GM12878 (cell line): Measurements from ENCODE around the gene SMIM1. TPM values are rescaled to one million over a fixed set of nuclear protein-coding genes. Genes with fewer than 3 reads are reported as not detected.
A peak's percentile ranks its signal among the peaks of the same experiment; 100 is the strongest.

ENCODE experiments used
- CEBPB ChIP-seq, 2 experiments: fragments of 150-350 bp in 1 of 2; IDR thresholded peaks; 2 replicates each; pipeline ENCODE4 v1.6.1; 2012 to 2014; ENCODE audit warnings: low read depth in 2 of 2, low read length in 2 of 2, borderline replicate concordance in 1 of 2, inconsistent platforms in 1 of 2
- CHD4 ChIP-seq: fragments of 200-600 bp; sonication (generic); IDR thresholded peaks from 2 replicates; pipeline ENCODE4 v1.6.1; 2016; ENCODE audit warnings: mild to moderate bottlenecking
- DPF2 ChIP-seq: fragments of 450-650 bp; IDR thresholded peaks from 2 replicates; pipeline ENCODE4 v1.6.1; 2017; ENCODE audit warnings: mild to moderate bottlenecking
- EED ChIP-seq: sonication (generic); IDR thresholded peaks from 2 replicates; pipeline ENCODE4 v1.6.1; 2016; ENCODE audit warnings: antibody characterized with exemption, low read depth
- KLF5 ChIP-seq: fragments of 450-650 bp; IDR thresholded peaks from 2 replicates; pipeline ENCODE4 v1.6.1; 2014; ENCODE audit warnings: mild to moderate bottlenecking; ENCODE audit not compliant: partially characterized antibody
- MLLT1 ChIP-seq: fragments of 450-650 bp; IDR thresholded peaks from 2 replicates; pipeline ENCODE4 v1.6.1; 2016; ENCODE audit warnings: mild to moderate bottlenecking
- PAX5 ChIP-seq: IDR thresholded peaks from 2 replicates; pipeline ENCODE4 v1.6.1; 2011; ENCODE audit warnings: low read depth, low read length, borderline replicate concordance
- PML ChIP-seq: IDR thresholded peaks from 2 replicates; pipeline ENCODE4 v1.6.1; 2012; ENCODE audit warnings: low read length, inconsistent platforms
- TARDBP ChIP-seq: IDR thresholded peaks from 2 replicates; pipeline ENCODE4 v1.6.1; 2016; ENCODE audit warnings: borderline replicate concordance
- polyA plus RNA-seq, 11 experiments: library from polyadenylated mRNA; depleted of rRNA in 4 of 11; unstranded in 6 of 11; stranded (reverse) in 5 of 11; fragments of >200 nt; fragmentation: Nextera tagmentation in 4 of 11; fragmentation: Illumina TruSeq in 1 of 11; extraction: Ambion mirVana in 4 of 11; extraction: Trizol in 1 of 11; gene quantifications; 1 replicate in 1 of 11; 2 replicates in 10 of 11; pipeline versions ENCODE4 v1.2.1 to v1.2.3, GENCODE V29; 2011 to 2016; ENCODE audit warnings: inconsistent platforms in 2 of 11, missing spikeins in 2 of 11, low read depth in 1 of 11
- total RNA-seq, 4 experiments: library from RNA; depleted of rRNA in 3 of 4; stranded (reverse); fragments of >200 nt in 3 of 4; fragmentation: Illumina TruSeq in 1 of 4; extraction: Trizol in 1 of 4; gene quantifications; 2 replicates each; pipeline versions ENCODE4 v1.2.1 to v1.2.3, GENCODE V29; 2013 to 2021
- TF ChIP-seq, protein P1 (sequence below): fragments of 450-650 bp; IDR thresholded peaks from 2 replicates; pipeline ENCODE4 v1.6.1; 2017; ENCODE audit warnings: low read depth, mild to moderate bottlenecking, moderate library complexity

Gene SMIM1
- total and polyA plus RNA-seq, 10 of the 15 experiments (the other 5 are each of a cell fraction or from before 2014, with no cell fraction given) = 0.30 to 0.37 TPM; not detected in 8

DNA sequence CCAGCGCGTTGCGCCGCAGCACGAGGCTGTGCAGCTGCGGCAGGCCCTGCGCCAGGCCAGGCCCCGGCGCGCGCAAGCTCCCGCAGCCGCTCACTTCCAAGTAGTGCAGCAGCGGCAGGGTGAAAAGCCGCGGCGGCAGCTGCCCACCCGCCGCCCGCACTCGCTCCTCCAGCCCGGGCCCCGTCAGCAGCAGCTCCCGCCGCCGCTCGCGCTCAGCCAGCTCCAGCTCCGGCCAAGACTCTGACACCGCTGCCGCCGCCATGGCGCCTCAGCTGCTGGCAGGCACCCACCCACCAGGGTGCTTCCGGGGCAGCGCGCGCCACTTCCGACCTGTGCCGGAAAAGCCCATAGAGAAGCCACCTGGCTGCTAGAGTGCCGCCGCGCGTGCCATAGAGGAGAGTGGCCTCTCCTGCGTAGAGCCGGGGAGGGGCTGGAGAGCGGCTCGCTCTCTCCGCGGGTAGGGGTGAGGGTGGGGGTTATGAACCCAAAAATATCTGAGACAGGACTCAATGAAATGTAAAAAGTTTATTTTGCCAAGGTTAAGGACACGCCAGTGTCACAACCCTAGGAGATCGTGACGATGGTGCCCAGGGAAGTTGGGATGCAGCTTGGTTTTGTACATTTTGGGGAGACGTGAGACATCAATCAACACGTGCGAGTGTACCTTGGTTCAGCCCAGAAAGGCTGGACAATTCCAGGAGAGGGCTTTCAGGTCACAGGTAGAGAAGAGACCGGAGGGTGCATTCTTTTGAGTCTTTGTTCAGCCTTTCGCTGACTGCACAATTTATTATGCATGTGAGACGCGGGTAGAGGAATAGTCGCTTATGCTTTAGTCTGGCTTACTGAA, 23.9 kb downstream of the SMIM1 start, which contains the start of gene LRRC47 (continued):
- TF ChIP-seq, protein P1, sequence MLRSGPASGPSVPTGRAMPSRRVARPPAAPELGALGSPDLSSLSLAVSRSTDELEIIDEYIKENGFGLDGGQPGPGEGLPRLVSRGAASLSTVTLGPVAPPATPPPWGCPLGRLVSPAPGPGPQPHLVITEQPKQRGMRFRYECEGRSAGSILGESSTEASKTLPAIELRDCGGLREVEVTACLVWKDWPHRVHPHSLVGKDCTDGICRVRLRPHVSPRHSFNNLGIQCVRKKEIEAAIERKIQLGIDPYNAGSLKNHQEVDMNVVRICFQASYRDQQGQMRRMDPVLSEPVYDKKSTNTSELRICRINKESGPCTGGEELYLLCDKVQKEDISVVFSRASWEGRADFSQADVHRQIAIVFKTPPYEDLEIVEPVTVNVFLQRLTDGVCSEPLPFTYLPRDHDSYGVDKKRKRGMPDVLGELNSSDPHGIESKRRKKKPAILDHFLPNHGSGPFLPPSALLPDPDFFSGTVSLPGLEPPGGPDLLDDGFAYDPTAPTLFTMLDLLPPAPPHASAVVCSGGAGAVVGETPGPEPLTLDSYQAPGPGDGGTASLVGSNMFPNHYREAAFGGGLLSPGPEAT = peak; percentile 46; the same call in 1 of the 2 replicates
- TF ChIP-seq PML (no peak; the same call in 1 of the 2 replicates), CEBPB (IDR thresholded peaks at IDR 0.05; ENCODE audit: borderline replicate concordance in 1 of 2, low read depth in 2 of 2, low read length in 2 of 2) (no peak), MLLT1 (peak; percentile 89), KLF5 (peak; percentile 63), CHD4 (no peak), PAX5 (no peak), TARDBP (peak; percentile 90), DPF2 (no peak; the same call in 1 of the 2 replicates), EED (no peak)
